ENCODE results near the gene FADS6.
"Not testable (repeated sequence)": the region's sequence is repeated elsewhere in the genome, so short reads cannot be mapped to it uniquely, and the experiment has no call there.

The FADS6 gene

DNA sequence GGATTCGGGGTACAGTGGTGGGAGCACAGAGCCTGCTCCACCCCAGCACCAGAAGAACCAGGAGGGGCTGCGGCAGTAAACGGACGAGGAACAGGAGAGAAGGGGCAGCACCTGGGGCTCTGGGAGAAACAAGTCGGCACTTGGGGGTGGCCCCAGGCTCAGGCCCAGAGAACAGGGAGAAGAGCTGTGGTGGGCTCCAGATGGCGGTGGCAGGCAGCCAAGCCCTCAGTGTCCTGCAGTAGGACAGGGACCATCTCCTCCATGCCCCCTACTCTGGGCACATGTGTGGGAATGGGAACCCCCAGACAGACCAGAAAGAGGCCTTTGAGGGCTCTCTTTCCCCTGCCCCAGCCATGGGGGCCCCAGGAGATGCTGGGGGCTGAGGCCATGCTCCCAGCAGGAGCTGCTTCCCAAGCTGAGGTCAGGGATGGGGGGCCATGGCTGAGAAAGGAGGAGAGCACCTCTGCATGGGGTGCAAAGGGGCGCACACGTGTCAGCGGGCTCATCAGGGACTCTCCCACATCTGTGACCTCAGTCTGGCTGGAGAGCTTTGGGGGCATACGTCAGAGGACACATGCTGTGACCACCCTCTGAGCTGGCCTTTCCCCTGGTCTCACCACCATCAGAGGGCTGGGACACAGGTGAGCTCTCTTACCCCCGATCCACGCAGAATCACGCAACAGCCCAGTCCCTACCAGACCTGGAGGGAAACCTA, 22.9 kb upstream of the FADS6 start:
- DNase-seq (ENCODE audit: low read depth, low spot score) = no peak
- in situ Hi-C loops (cut with HindIII; ENCODE audit: low sequenced_read_pairs) = no loop called here
- no peak overlapping the region for H3K4me3 ChIP-seq (ENCODE audit: low read depth, low read length)
- TF ChIP-seq, protein P1, sequence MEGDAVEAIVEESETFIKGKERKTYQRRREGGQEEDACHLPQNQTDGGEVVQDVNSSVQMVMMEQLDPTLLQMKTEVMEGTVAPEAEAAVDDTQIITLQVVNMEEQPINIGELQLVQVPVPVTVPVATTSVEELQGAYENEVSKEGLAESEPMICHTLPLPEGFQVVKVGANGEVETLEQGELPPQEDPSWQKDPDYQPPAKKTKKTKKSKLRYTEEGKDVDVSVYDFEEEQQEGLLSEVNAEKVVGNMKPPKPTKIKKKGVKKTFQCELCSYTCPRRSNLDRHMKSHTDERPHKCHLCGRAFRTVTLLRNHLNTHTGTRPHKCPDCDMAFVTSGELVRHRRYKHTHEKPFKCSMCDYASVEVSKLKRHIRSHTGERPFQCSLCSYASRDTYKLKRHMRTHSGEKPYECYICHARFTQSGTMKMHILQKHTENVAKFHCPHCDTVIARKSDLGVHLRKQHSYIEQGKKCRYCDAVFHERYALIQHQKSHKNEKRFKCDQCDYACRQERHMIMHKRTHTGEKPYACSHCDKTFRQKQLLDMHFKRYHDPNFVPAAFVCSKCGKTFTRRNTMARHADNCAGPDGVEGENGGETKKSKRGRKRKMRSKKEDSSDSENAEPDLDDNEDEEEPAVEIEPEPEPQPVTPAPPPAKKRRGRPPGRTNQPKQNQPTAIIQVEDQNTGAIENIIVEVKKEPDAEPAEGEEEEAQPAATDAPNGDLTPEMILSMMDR (IDR thresholded peaks at IDR 0.05; ENCODE audit: low read depth, low read length) = no peak

DNA sequence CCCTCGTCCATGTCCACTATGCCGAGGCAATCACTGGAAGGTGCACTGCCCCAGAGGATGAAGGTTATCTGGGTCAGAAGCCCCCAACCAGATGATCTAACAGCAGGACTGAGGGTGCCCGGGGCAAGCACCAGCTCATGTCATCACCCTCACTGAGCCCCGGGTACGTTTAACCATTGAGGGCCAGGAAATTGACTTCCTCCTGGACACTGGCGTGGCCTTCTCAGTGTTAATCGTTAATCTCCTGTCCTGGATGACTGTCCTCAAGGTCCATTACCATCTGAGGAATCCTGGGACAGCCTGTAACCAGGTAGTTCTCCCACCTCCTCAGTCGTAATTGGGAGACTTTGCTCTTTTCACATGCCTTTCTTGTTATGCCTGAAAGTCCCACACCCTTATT, 18.0 kb upstream of the FADS6 start:
- H3K4me3 ChIP-seq (ENCODE audit: low read depth, low read length); DNase-seq (ENCODE audit: low read depth, low spot score); in situ Hi-C loops (cut with HindIII; ENCODE audit: low sequenced_read_pairs): not testable (repeated sequence)

DNA sequence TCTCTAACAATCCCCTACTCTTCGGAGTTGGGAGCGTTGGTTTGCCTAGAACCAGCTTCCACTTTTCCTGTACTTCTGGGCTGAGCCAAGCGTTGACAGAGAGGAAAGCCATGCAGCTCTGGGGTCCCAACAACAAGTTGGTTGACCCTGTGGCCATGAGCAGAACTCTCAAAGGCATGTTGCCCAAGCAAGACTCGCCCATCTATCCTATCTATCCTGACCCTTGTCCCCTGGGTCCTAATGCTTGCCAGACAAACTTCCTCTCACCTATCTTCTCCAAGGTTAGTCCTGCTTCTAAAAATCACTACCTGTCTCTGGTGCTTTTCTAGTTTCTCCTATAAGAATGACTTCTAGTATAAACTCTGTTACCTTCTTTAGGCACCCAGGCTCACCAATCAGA, 15.7 kb upstream of the FADS6 start:
- in situ Hi-C loops (cut with HindIII; ENCODE audit: low sequenced_read_pairs); H3K4me3 ChIP-seq (ENCODE audit: low read depth, low read length): not testable (repeated sequence)

DNA sequence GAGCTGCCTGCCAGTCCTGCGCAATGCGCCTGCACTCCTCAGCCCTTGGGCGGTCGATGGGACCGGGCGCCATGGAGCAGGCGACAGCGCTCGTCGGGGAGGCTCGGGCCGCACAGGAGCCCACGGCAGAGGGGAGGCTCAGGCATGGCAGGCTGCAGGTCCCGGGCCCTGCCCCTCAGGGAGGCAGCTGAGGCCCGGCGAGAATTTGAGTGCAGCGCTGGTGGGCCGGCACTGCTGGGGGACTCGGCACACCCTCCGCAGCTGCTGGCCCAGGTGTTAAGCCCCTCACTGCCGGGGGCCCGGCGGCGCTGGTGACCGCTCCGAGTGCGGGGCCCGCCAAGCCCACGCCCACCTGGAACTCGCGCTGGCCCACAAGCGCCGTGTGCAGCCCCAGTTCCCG, 13.6 kb upstream of the FADS6 start:
- DNase-seq (ENCODE audit: low read depth, low spot score) = no peak
- in situ Hi-C loops (cut with HindIII; ENCODE audit: low sequenced_read_pairs) = no loop called here
- TF ChIP-seq, protein P1 (IDR thresholded peaks at IDR 0.05; ENCODE audit: low read depth, low read length) = no peak
- no peak overlapping the region for H3K4me3 ChIP-seq (ENCODE audit: low read depth, low read length)

More for the DNA sequence above, 15.7 kb upstream of the FADS6 start:
- not testable (repeated sequence) for DNase-seq (ENCODE audit: low read depth, low spot score)

DNA sequence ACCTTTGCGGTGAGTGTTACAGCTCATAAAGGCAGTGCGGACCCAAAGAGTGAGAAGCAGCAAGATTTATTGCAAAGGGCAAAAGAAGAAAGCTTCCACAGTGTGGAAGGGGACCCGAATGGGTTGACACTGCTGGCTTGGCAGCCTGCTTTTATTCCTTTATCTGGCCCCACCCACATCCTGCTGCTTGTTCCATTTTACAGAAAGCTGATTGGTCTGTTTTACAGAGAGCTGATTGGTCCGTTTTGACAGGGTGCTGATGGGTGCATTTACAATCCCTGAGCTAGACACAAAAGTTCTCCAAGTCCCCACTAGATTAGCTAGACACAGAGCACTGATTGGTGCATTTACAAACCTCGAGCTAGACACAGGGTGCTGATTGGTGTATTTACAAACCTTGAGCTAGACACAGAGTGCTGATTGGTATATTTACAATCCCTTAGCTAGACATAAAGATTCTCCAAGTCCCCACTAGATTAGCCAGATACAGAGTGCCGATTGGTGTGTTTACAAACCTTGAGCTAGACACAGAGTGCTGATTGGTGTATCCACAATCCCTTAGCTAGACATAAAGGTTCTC, 12.9 kb upstream of the FADS6 start:
- H3K4me3 ChIP-seq (ENCODE audit: low read depth, low read length); in situ Hi-C loops (cut with HindIII; ENCODE audit: low sequenced_read_pairs); DNase-seq (ENCODE audit: low read depth, low spot score): not testable (repeated sequence)

DNA sequence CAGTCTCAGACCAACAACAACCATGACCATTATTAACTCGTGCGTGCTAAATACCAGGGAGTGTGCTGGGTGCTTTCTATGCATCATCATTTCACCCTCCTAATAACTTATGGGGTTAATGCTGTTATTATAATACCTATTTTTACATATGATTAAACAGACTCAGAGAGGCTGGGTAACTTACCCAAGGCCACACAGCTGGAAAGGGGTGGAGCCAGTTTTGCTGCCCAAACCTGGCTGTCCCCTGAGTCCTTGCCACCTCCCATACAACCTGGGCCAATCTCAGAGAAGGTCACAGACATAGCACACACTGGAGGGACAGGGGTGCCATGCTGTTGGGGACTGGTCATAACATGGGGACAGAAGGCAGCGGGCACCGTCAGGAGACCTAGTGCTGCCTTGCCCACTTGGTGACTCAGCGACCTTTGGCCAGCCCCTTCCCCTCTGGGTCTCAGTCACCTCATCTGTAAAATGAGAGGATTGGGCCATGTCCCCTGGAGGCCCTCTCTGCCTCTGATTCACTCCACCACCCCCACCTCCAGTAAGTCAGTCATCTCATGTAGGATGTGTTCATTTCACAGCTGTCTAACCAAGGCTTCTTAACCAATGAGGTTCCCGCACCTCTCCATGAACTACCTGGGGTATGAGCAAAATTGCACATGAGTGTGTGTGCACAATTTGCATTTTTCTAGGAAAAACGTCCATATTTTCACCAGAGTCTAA, 11.4 kb upstream of the FADS6 start:
- no peak for DNase-seq (ENCODE audit: low read depth, low spot score)
- in situ Hi-C loops (cut with HindIII; ENCODE audit: low sequenced_read_pairs) = no loop called here
- TF ChIP-seq, protein P1 (IDR thresholded peaks at IDR 0.05; ENCODE audit: low read depth, low read length) = no peak
- no peak overlapping the region for H3K4me3 ChIP-seq (ENCODE audit: low read depth, low read length)

DNA sequence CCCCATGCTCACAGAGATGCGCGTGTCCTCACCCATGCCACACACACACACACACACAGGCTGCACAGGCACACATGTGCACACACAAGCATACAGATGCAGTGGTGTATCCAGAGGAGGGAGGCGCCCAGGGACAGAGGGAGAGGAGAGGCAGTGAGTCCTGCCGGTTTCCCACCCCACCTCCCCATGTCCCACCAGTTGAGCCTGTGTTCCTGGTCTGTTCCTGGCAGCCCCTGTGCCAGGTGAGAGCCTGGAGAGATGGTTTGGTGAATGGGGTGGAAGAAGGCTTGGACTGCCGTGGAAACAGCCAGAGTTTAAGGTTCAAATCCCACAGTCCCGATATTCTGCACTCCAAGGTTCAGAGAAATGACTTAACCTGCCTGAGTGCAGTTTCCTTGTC, 10.2 kb upstream of the FADS6 start:
- no peak for DNase-seq (ENCODE audit: low read depth, low spot score)
- H3K4me3 ChIP-seq (ENCODE audit: low read depth, low read length) = no peak overlapping the region
- TF ChIP-seq, protein P1 (IDR thresholded peaks at IDR 0.05; ENCODE audit: low read depth, low read length) = no peak
- in situ Hi-C loops (cut with HindIII; ENCODE audit: low sequenced_read_pairs) = no loop called here

DNA sequence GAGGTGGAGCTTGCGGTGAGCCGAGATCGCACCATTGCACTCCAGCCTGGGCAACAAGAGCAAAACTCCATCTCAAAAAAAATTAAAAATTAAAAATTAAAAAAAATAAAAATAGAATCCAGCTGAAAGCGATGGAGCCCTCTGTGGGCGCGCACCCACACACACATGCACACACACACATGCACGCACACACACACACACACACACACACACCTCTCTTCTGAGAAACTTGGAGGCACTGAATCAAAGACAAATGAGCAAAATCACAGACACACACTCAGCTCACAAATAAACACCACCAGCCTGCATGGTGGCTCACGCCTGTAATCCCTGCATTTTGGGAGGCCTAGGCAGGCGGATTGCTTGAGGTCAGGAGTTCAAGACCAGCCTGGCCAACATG, 9.6 kb upstream of the FADS6 start:
- DNase-seq (ENCODE audit: low read depth, low spot score) = no peak
- TF ChIP-seq, protein P1 (IDR thresholded peaks at IDR 0.05; ENCODE audit: low read depth, low read length) = no peak
- no peak overlapping the region for H3K4me3 ChIP-seq (ENCODE audit: low read depth, low read length)
- in situ Hi-C loops (cut with HindIII; ENCODE audit: low sequenced_read_pairs) = no loop called here

Measured in astrocyte of the spinal cord (primary cell).